ENCODE data around the gene DPH6.

The DPH6 gene

GRCh38 chr15:35540021-35540420, 5.9 kb downstream of the DPH6 start:
- no peak for DNase-seq

- no peak for DNase-seq
Measured at GRCh38 chr15:35535365-35535916, 10.5 kb downstream of the DPH6 start.

GRCh38 chr15:35533130-35534110, 12.5 kb downstream of the DPH6 start:
- DNase-seq, result no peak

DNA sequence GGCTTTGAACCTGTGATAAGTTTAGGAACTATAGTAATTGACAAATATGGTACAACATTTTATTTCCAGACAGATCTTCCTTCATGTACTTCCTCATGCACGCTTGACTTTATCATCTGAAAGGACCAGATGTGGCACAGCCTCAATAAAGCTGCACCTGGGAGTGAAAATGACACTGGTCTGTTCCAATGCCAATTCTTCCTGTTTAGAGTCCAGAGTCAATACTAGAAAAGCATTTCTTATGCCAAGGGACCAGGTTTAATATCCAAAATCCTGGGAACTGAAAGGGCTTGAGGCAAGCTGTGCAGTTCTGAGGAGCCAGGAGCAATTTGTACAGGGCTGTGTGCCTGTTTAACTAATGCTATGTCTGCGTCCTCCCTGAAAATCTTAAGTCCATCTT, 15.3 kb downstream of the DPH6 start:
- no peak for DNase-seq

GRCh38 chr15:35529784-35530183, 16.2 kb downstream of the DPH6 start:
- no peak for DNase-seq

GRCh38 chr15:35522061-35522460, 23.9 kb downstream of the DPH6 start:
- DNase-seq, result no peak

DNA sequence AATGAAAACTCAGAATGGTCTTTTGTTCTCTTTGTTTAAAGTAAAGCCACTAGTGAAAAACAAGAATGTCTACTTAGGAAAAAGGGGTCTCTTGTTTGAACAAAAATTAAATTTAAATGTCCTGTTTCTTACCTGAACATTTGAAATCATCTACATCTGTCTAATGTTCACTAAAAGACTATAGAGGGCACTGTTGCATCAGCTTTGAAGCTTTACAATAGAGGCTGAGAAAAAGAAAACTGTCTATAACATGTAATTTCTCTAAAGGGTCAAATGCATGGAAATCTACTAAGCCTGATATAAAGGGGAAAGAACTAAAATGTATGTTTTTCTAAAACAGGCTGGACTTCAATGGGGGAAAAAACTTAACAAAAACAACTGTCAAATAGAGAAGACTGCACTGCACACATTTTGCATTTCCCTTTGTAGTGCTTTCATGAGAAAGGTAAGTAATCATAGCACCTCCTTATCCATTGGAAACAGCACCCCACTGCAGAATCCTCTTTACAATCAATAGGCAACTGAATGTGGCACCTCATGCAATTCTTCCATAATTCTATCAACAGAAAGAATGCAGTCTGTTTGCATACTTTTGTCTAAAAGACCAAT, 26.3 kb downstream of the DPH6 start:
- DNase-seq, result no peak

DNA sequence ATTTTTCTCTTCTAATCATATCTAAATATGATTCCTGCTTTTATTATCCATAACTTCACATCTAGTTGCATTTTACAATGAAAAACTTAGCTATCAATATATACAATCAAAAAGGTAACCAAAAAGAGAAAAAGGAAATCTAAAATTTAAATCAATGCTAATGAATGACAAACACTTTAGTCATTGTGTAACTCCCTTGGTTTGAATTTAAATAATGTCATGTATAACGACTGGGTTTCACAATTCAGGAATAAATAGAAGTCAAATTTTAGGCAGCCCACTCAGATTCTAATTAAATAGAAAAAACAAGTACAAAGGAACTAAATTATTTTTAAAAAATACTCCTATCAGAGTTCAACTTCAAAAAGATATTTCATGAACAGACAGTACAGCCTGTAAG, 26.9 kb downstream of the DPH6 start:
- no peak for DNase-seq

DNA sequence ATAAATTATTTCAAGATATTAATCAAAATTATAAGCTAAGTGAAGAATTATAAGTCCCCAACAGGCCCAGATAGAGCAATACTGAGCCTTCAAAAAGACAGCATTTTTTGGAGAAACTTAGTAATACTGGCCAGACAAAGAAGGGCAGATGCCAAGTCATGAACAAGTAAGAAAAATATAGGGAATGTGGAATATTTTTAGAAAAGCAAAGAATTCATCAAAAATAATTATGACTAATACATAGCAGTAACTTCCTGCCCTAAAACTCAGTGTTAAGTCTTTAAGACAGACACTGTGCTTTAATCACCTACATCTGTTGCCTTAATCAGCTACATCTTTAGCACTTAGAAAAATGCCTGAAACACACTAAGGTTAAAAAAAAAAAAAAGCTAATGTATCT, 31.2 kb downstream of the DPH6 start:
- DNase-seq, result no peak

GRCh38 chr15:35507932-35508638, 37.9 kb downstream of the DPH6 start:
- DNase-seq, result no peak

DNA sequence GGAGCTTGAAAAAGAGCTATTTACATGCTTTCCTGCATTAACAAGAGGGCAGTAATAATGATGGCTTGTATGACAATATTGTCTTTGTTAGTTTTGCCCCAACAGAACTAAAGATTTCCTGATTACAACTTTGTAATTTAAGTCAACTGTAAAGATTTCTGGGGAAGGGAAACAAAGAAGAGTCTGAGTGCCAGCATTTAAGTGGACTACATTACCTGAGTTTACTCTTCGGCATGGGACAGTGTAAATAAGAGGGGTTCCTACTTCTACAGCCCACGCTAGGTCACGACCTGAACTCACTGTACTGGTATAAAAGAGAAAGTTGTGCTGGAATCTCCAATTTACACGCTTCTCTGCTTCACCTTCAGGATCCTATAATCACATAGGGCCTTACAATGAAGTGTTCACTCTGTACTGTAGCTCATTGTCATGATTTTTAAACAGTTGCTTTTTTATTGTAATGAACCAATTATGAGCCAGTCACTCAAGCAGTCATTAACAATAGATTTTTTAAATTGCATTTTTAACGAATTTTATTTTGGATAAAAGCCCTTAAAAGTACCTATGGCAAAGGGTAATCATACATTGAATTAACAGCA, 39.6 kb downstream of the DPH6 start:
- DNase-seq, result no peak

GRCh38 chr15:35505809-35506208, 40.2 kb downstream of the DPH6 start:
- DNase-seq, result no peak

DNA sequence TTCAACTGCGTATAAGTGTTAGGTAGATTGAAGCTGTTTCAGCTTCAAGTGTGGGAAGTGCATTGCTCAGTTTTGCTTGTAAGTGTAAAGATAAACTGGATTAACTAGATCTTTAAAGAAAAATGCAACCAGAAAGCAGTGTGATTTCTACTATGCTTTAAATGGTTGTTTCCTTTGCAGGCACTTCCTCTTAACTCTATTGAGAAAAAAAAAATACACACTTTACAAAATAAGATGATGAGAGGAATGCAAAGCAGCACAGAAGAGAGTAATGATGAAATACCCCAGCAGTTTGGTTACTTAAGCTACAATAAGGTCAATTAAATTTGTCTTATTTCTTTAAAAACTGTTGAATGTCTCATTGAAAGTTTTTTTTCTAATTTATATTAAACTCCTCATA, 40.8 kb downstream of the DPH6 start:
- DNase-seq, result no peak

GRCh38 chr15:35499723-35500122, 46.2 kb downstream of the DPH6 start:
- DNase-seq, result no peak

DNA sequence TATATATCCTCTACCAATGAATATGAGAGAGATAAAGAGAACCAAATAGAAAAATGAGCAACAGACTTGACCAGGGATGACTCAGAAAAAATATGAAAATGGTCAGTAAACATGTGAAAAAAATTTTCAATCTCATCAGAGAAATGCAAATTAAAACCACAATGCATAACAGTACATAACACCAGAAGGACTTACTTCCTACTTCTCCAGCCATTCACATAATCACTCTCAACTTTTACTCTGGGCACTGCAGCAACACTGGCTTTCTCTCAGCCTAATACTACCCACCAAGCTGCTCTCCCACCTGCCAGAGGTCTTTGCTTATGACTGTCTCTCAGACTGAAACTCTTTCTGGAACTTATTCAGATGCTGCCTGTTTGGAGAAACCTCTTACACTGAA, 49.4 kb downstream of the DPH6 start:
- DNase-seq, result no peak

GRCh38 chr15:35495080-35495479, 50.9 kb downstream of the DPH6 start:
- DNase-seq, result no peak

GRCh38 chr15:35491999-35492398, 54.0 kb downstream of the DPH6 start:
- DNase-seq, result no peak

- DNase-seq, result no peak
Measured at GRCh38 chr15:35491173-35491572, 54.8 kb downstream of the DPH6 start.

GRCh38 chr15:35490511-35490910, 55.5 kb downstream of the DPH6 start:
- no peak for DNase-seq

DNA sequence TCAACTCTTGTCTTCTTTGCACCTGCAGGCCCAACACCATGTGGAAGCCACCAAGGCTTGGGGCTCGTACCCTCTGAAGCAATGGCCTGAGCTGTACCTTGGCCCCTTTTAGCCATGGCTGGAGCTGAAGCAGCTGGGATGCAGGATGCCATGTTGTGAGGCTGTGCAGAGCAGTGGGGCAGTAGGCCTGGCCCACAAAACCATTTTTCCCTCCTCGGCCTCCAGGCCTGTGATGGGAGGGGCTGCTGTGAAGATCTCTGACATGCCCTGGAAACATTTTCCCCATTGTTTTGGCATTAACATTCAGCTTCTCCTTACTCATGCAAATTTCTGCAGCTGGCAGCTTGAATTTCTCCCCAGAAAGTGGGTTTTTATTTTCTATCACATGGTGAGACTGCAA, 58.5 kb downstream of the DPH6 start:
- DNase-seq, result no peak

DNA sequence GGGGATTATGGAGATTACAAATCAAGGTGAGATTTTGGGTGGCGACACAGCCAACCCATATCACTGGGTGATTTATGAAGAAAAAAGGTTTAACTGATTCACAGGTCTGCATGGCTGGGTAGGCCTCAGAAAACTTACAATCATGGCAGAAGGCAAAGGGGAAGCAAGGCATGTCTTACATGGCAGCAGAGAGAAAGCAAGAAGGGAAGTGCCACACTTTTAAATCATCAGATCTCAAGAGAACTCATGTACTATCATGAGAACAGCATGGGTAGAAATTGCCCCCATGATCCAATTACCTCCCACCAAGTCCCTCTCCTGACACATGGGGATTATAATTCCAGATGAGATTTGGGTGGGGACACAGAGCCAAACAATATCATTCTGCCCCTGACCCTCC, 59.7 kb downstream of the DPH6 start:
- DNase-seq, result no peak

DNA sequence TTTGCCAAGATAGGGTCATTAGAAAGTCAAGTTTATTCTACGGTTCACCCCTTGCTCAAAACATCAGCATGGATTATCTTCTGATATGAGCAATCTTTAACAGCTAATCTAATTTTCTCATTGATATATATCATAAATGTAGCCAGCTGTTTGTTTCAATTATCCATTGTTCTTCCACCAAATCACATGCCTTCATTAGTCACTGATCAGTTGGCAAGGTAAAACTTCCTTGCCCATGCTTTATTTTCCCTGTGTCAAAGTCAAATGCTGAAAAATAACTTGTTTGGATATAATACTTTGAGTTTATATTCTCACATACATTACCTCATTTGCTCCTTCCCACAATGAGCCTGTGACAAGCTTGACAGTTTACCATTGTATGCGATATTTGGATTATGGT, 60.6 kb downstream of the DPH6 start:
- DNase-seq, result no peak

Data from stimulated activated CD4-positive, alpha-beta T cell treated with anti-CD3 and anti-CD28 coated beads, Interleukin-2, amount 100 ng/mL, for 48 hours (primary cell).